Activated CD8-positive, alpha-beta T cell treated with anti-CD3 and anti-CD28 coated beads, Interleukin-2, amount 10 ng/mL, durations not matched to agents 7 days and 5 days (primary cell): Measurements from ENCODE around the gene ALS2. TPM values are rescaled to one million over a fixed set of nuclear protein-coding genes. Genes with fewer than 3 reads are reported as not detected.
"Not testable (repeated sequence)": the region's sequence is repeated elsewhere in the genome, so short reads cannot be mapped to it uniquely, and the experiment has no call there.

ENCODE experiments used
- ATAC-seq: fragments of 150-1000 bp; cut with Tn5 transposase; one replicate; pipeline ENCODE4 v1.10.0; 2021; ENCODE audit warnings: moderate library complexity
- CTCF ChIA-PET: fragments of 350-600 bp; sonication (Branson Sonifier 250); formaldehyde crosslinking; loops from one replicate; lab custom pipeline; 2021; ENCODE audit warnings: antibody characterized with exemption; lab: Charles Lee
- POLR2A ChIA-PET: fragments of 350-600 bp; sonication (Branson Sonifier 250); formaldehyde crosslinking; loops from one replicate; lab custom pipeline; 2021; ENCODE audit warnings: antibody characterized with exemption; lab: Charles Lee
- DNase-seq: peaks from one replicate; pipeline ENCODE4 v3.0.0-alpha.2; 2020
- H3K27ac Mint-ChIP-seq: one replicate; pipeline ENCODE4 v1.8.0; 2021; ENCODE audit warnings: mild to moderate bottlenecking, mixed read lengths
- H3K27me3 Mint-ChIP-seq: one replicate; pipeline ENCODE4 v1.8.0; 2021; ENCODE audit warnings: low read depth, mixed read lengths
- H3K36me3 Mint-ChIP-seq: one replicate; pipeline ENCODE4 v1.8.0; 2021; ENCODE audit warnings: low read depth, mixed read lengths
- H3K4me1 Mint-ChIP-seq: one replicate; pipeline ENCODE4 v1.8.0; 2021; ENCODE audit warnings: low read depth, mixed read lengths
- H3K4me3 Mint-ChIP-seq: one replicate; pipeline ENCODE4 v1.8.0; 2021; ENCODE audit warnings: mild to moderate bottlenecking, mixed read lengths
- H3K9me3 Mint-ChIP-seq: one replicate; pipeline ENCODE4 v1.8.0; 2022; ENCODE audit warnings: mixed read lengths; ENCODE audit not compliant: insufficient read depth
- total RNA-seq, 2 experiments: library from RNA; stranded (reverse); gene quantifications; one replicate each; pipeline ENCODE4 v1.2.3, GENCODE V29; 2021

Gene ALS2
- total RNA-seq, 2 experiments from 2014 or later = 13.9 to 15.6 TPM

DNA sequence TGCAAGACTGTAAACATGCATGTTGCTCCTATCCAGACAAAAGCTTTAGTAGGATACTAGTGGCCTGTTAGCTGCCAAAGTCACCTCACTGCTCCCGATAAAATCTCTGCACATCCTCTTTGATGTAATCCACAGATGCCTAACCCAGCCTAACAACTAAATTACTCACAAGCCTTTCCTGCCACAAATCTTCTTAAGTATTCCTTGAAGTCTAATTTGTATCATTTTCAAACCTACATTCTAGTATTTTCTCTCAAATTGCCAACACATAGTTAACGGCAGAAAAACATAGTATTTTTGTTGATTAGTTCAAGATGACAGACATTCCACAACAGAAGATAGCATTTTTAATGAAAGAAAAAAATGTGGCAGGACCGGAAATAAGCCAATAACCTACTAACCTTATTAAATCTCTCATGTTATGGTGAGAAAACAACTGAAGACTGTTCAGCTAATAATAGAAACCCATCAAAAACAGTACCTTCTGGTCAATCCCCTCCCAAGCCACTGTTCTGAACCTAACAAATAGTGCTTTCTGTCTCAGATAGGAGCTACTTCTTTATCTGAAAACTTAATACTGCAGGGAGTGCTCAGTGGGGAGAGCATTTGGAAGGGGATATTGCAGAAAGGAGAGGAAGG is 82.0 kb downstream of the ALS2 start, which contains the start of gene MPP4:
TSS of gene MPP4 (minus strand) at position 57 of the 639 bp plus-strand sequence. CDS start 4,690 bp downstream, outside the sequence.
- ChIA-PET CTCF (interaction anchor here (1.0 kb wide), 1 partner anchor 16 kb away, joined by 4 read pairs; no protein-coding TSS in a partner anchor), POLR2A (no interaction called here)
- ATAC-seq = no peak
- H3K9me3 Mint-ChIP-seq = no peaks in the 10 kb centered on the region
- H3K27ac Mint-ChIP-seq = no peak within 1 kb of the TSS
- H3K4me1 Mint-ChIP-seq = peaks cover 3% of the 10 kb centered on the region
- no peak within 1 kb of the TSS for H3K4me3 Mint-ChIP-seq
- peaks cover 5% of the 10 kb centered on the region for H3K27me3 Mint-ChIP-seq
- DNase-seq = no peak
- peaks cover 5% of the 10 kb centered on the region for H3K36me3 Mint-ChIP-seq

DNA sequence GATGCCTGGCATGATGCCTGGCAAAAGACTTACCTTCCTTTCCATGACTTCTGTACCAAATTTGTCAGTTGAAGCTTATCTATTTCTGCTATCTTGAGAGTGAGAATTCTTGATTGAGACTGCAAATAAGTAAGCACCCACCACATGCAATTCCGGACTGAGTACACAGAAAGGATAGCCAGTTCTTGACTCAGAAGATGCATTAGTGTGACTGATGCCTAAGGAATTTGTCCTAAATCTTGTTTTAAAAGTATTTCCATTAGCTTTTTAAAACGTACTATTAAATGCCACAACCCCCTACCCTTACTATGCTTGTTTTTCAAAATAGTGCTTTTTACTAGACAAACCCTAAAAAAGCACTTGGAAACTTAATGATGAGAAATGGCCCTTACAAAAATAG is 82.8 kb downstream of the ALS2 start:
- Mint-ChIP-seq H3K9me3 (no peaks in the 10 kb centered on the region), H3K27ac (no peak overlapping the region), H3K36me3 (peaks cover 2% of the 10 kb centered on the region), H3K4me3 (no peak overlapping the region), H3K27me3 (peaks cover 5% of the 10 kb centered on the region), H3K4me1 (peaks cover 3% of the 10 kb centered on the region)
- ATAC-seq (no peak), DNase-seq (no peak)
- CTCF ChIA-PET = interaction anchor here (0.7 kb wide), 1 partner anchor 12 kb away, joined by 3 read pairs; no protein-coding TSS in a partner anchor
- POLR2A ChIA-PET = no interaction called here

GRCh38 chr2:201696151-201696659 is 84.5 kb downstream of the ALS2 start:
- ChIA-PET POLR2A (no interaction called here), CTCF (interaction anchor here (1.0 kb wide), 1 partner anchor 13 kb away, joined by 3 read pairs; no protein-coding TSS in a partner anchor)
- no peak for DNase-seq
- Mint-ChIP-seq H3K9me3 (no peaks in the 10 kb centered on the region), H3K4me3 (no peak overlapping the region), H3K4me1 (peaks cover 3% of the 10 kb centered on the region), H3K27ac (no peak overlapping the region), H3K27me3 (peaks cover 5% of the 10 kb centered on the region), H3K36me3 (peaks cover 2% of the 10 kb centered on the region)
- ATAC-seq = no peak

- ATAC-seq (no peak), DNase-seq (no peak)
- peaks cover 17% of the 10 kb centered on the region for H3K27me3 Mint-ChIP-seq
- no peaks in the 10 kb centered on the region for H3K4me1 Mint-ChIP-seq
- H3K36me3 Mint-ChIP-seq = no peaks in the 10 kb centered on the region
- no peak overlapping the region for H3K27ac Mint-ChIP-seq
- CTCF ChIA-PET = no interaction called here
- POLR2A ChIA-PET = interaction anchor here (0.7 kb wide), 1 partner anchor 30 kb away, joined by 3 read pairs; no protein-coding TSS in a partner anchor
- no peaks in the 10 kb centered on the region for H3K9me3 Mint-ChIP-seq
- no peak overlapping the region for H3K4me3 Mint-ChIP-seq
These were observed 95.6 kb downstream of the ALS2 start for GRCh38 chr2:201685156-201685555.

- DNase-seq (peak; percentile 31), ATAC-seq (no peak)
- no peak overlapping the region for H3K27ac Mint-ChIP-seq
- H3K9me3 Mint-ChIP-seq = no peaks in the 10 kb centered on the region
- POLR2A ChIA-PET = no interaction called here
- CTCF ChIA-PET = no interaction called here
- H3K27me3 Mint-ChIP-seq = peaks cover 7% of the 10 kb centered on the region
- no peak overlapping the region for H3K4me3 Mint-ChIP-seq
- no peaks in the 10 kb centered on the region for H3K4me1 Mint-ChIP-seq
- no peaks in the 10 kb centered on the region for H3K36me3 Mint-ChIP-seq
These were observed 100.0 kb downstream of the ALS2 start for GRCh38 chr2:201680743-201681142.

- ChIA-PET POLR2A (interaction anchor here (1.0 kb wide), 1 partner anchor 10 kb away, joined by 3 read pairs; no protein-coding TSS in a partner anchor), CTCF (no interaction called here)
- Mint-ChIP-seq H3K27me3 (peaks cover 11% of the 10 kb centered on the region), H3K4me3 (no peak overlapping the region), H3K36me3 (no peaks in the 10 kb centered on the region), H3K4me1 (no peaks in the 10 kb centered on the region), H3K27ac (no peak overlapping the region), H3K9me3 (no peaks in the 10 kb centered on the region)
- DNase-seq (no peak), ATAC-seq (no peak)
These were observed 102.3 kb downstream of the ALS2 start for GRCh38 chr2:201678401-201678800.

- no peak overlapping the region for H3K27ac Mint-ChIP-seq
- H3K36me3 Mint-ChIP-seq = no peaks in the 10 kb centered on the region
- ChIA-PET POLR2A (no interaction called here), CTCF (no interaction called here)
- ATAC-seq (no peak), DNase-seq (no peak)
- no peak overlapping the region for H3K4me3 Mint-ChIP-seq
- no peaks in the 10 kb centered on the region for H3K4me1 Mint-ChIP-seq
- H3K27me3 Mint-ChIP-seq = peaks cover 8% of the 10 kb centered on the region
- H3K9me3 Mint-ChIP-seq = no peaks in the 10 kb centered on the region
These were observed 105.3 kb downstream of the ALS2 start for GRCh38 chr2:201675454-201675853.

DNA sequence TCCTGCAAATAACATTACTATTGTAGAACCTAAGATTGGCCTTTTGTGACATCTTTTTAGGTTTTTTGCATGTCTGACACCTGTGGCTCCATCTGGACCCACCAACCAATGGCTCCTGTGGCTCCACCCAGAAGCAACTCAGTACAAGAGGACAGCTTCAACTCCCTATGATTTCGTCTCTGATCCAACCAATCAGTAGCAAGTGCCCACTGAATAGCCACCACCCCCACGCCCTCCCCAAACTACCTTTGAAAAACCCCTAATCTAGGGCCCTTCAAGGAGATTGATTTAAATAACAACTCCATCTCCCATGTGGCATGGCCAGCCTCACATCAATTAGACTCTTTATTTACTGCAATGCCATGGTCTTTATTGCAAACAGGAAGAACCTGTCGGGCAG is 105.9 kb downstream of the ALS2 start:
- DNase-seq = no peak
- Mint-ChIP-seq H3K4me1 (no peaks in the 10 kb centered on the region), H3K4me3 (no peak overlapping the region), H3K27ac (no peak overlapping the region), H3K36me3 (no peaks in the 10 kb centered on the region), H3K27me3 (peaks cover 8% of the 10 kb centered on the region), H3K9me3 (no peaks in the 10 kb centered on the region)
- POLR2A ChIA-PET = no interaction called here
- ATAC-seq = no peak
- CTCF ChIA-PET = interaction anchor here (1.1 kb wide), 1 partner anchor 186 kb away, joined by 3 read pairs; no protein-coding TSS in a partner anchor

GRCh38 chr2:201674298-201674697 is 106.4 kb downstream of the ALS2 start:
- no peak overlapping the region for H3K27ac Mint-ChIP-seq

DNA sequence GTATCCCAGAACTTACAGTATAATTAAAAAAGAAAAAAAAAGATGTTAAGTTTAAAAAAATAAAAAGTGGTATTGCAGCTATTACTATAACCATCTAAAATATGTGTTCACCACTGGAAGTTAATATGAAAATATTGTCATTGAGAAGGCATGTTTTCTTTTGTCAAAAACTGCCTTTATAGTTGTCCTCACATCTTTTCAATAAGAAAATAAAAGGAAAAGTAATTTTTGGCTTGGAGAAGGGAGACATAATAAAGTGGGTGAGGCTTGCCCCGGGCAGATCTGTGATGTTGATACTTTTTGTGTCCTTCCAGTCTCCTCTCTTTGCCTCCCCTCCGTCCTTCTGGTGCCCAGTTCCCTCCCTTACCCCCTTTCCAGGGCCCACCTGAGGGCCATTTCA is 107.2 kb downstream of the ALS2 start:
- no peak overlapping the region for H3K27ac Mint-ChIP-seq
- H3K36me3 Mint-ChIP-seq = no peaks in the 10 kb centered on the region
- DNase-seq (no peak), ATAC-seq (no peak)
- ChIA-PET POLR2A (no interaction called here), CTCF (no interaction called here)
- H3K27me3 Mint-ChIP-seq = peaks cover 8% of the 10 kb centered on the region
- no peaks in the 10 kb centered on the region for H3K9me3 Mint-ChIP-seq
- no peaks in the 10 kb centered on the region for H3K4me1 Mint-ChIP-seq
- no peak overlapping the region for H3K4me3 Mint-ChIP-seq

More at GRCh38 chr2:201674298-201674697, 106.4 kb downstream of the ALS2 start:
- DNase-seq (no peak), ATAC-seq (no peak)
- Mint-ChIP-seq H3K9me3 (no peaks in the 10 kb centered on the region), H3K4me1 (no peaks in the 10 kb centered on the region), H3K36me3 (no peaks in the 10 kb centered on the region), H3K27me3 (peaks cover 8% of the 10 kb centered on the region), H3K4me3 (no peak overlapping the region)
- POLR2A ChIA-PET = no interaction called here
- CTCF ChIA-PET = interaction anchor here (1.1 kb wide), 1 partner anchor 187 kb away, joined by 3 read pairs; no protein-coding TSS in a partner anchor

DNA sequence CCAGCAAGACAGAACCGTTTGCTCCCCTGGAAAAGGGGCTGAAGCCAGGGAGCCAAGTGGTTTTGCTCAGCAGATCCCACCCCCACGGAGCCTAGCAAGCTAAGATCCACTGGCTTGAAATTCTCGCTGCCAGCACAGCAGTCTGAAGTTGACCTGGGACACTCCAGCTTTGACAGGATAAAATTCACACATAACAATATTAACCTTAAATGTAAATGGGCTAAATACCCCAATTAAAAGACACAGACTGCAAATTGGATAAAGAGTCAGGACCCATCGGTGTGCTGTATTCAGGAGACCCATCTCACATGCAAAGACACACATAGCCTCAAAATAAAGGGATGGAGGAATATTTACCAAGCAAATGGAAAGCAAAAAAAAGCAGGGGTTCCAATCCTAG is 109.5 kb downstream of the ALS2 start:
- H3K27me3 Mint-ChIP-seq, CTCF ChIA-PET, H3K9me3 Mint-ChIP-seq, H3K27ac Mint-ChIP-seq, H3K36me3 Mint-ChIP-seq, H3K4me3 Mint-ChIP-seq, POLR2A ChIA-PET, DNase-seq, ATAC-seq, H3K4me1 Mint-ChIP-seq: not testable (repeated sequence)

GRCh38 chr2:201669865-201670264 is 110.9 kb downstream of the ALS2 start:
- Mint-ChIP-seq H3K9me3 (no peaks in the 10 kb centered on the region), H3K27me3 (peaks cover 2% of the 10 kb centered on the region), H3K4me1 (no peaks in the 10 kb centered on the region), H3K4me3 (no peak overlapping the region), H3K36me3 (no peaks in the 10 kb centered on the region), H3K27ac (no peak overlapping the region)
- no peak for ATAC-seq
- ChIA-PET POLR2A (no interaction called here), CTCF (no interaction called here)
- DNase-seq = no peak
